ENCODE data around the gene CHST9. TPM values are rescaled to one million over a fixed set of nuclear protein-coding genes. Genes with fewer than 3 reads are reported as not detected.
"Not testable (repeated sequence)": the region's sequence is repeated elsewhere in the genome, so short reads cannot be mapped to it uniquely, and the experiment has no call there.

CHST9 gene
- total and polyA plus RNA-seq, 9 of the 15 experiments (the other 6 are each of a cell fraction or from before 2014, with no cell fraction given), result not detected

DNA sequence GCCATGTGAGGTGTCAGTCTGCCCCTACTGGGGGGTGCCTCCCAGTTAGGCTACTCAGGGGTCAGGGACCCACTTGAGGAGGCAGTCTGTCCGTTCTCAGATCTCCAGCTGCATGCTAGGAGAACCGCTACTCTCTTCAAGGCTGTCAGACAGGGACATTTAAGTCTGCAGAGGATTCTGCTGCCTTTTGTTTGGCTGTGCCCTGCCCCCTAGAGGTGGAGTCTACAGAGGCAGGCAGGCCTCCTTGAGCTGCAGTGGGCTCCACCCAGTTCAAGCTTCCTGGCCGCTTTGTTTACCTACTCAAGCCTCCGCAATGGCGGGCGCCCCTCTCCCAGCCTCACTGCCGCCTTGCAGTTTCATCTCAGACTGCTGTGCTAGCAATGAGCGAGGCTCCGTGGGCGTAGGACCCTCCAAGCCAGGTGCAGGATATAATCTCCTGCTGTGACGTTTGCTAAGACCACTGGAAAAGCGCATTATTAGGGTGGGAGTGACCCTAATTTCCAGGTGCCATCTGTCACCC lies 21.9 kb downstream of the CHST9 start:
- DNase-seq (ENCODE audit: extremely low read depth in 1 of 4, low spot score in 3 of 4); CTCF ChIA-PET (ENCODE audit: low intra/inter-chr PET ratio); H3K4me1 ChIP-seq (replicated peaks in 1 of 2; ENCODE audit: control insufficient read depth in 2 of 2, insufficient read depth in 2 of 2, low read length in 2 of 2); POLR2A ChIA-PET; H3K9me1 ChIP-seq (ENCODE audit: control insufficient read depth, insufficient read depth, low read length); H3K27ac ChIP-seq (ENCODE audit: extremely low read depth, low read depth, low read length); H4K20me1 ChIP-seq (replicated peaks; ENCODE audit: control insufficient read depth, insufficient read depth, low read length); H3K27me3 ChIP-seq (ENCODE audit: control insufficient read depth in 2 of 2, insufficient read depth in 2 of 2, low read length in 2 of 2); H3K79me2 ChIP-seq (ENCODE audit: control insufficient read depth, insufficient read depth, low read length); ATAC-seq; H2AFZ ChIP-seq (ENCODE audit: low read depth, low read length); H3K9me3 ChIP-seq (replicated peaks; ENCODE audit: control insufficient read depth, insufficient read depth, low read depth, low read length); BruUV-seq (replicated peaks); in situ Hi-C loops (cut with MboI); FAIRE-seq; H3K4me2 ChIP-seq (ENCODE audit: insufficient read depth, low read length); H3K4me3 ChIP-seq; H3K36me3 ChIP-seq (ENCODE audit: control insufficient read depth, insufficient read depth, low read length); intact Hi-C loops (cut with micrococcal nuclease); H3K9ac ChIP-seq (ENCODE audit: insufficient read depth in 1 of 2, low read depth in 2 of 2, low read length in 2 of 2): not testable (repeated sequence)
- WGBS (ENCODE audit: insufficient coverage, low coverage, missing lambda C conversion rate), result 1% methylated on average over 12 of the region's 12 CpGs

- POLR2A ChIA-PET; H3K4me3 ChIP-seq; H3K36me3 ChIP-seq (ENCODE audit: control insufficient read depth, insufficient read depth, low read length); BruUV-seq (replicated peaks); H3K4me2 ChIP-seq (ENCODE audit: insufficient read depth, low read length); H3K9me1 ChIP-seq (ENCODE audit: control insufficient read depth, insufficient read depth, low read length); in situ Hi-C loops (cut with MboI); H3K9me3 ChIP-seq (replicated peaks; ENCODE audit: control insufficient read depth, insufficient read depth, low read depth, low read length); H4K20me1 ChIP-seq (replicated peaks; ENCODE audit: control insufficient read depth, insufficient read depth, low read length); H2AFZ ChIP-seq (ENCODE audit: low read depth, low read length); H3K27me3 ChIP-seq (ENCODE audit: control insufficient read depth in 2 of 2, insufficient read depth in 2 of 2, low read length in 2 of 2); H3K79me2 ChIP-seq (ENCODE audit: control insufficient read depth, insufficient read depth, low read length); CTCF ChIA-PET (ENCODE audit: low intra/inter-chr PET ratio); DNase-seq (ENCODE audit: extremely low read depth in 1 of 4, low spot score in 3 of 4); H3K9ac ChIP-seq (ENCODE audit: insufficient read depth in 1 of 2, low read depth in 2 of 2, low read length in 2 of 2); intact Hi-C loops (cut with micrococcal nuclease); H3K4me1 ChIP-seq (replicated peaks in 1 of 2; ENCODE audit: control insufficient read depth in 2 of 2, insufficient read depth in 2 of 2, low read length in 2 of 2); H3K27ac ChIP-seq (ENCODE audit: extremely low read depth, low read depth, low read length); ATAC-seq; FAIRE-seq: not testable (repeated sequence)
- TF ChIP-seq CBX5 (IDR thresholded peaks at IDR 0.05; ENCODE audit: borderline replicate concordance, low read depth) (peak; percentile 73; the same call in 1 of the 2 replicates), KDM1A (IDR thresholded peaks at IDR 0.05) (0 out of 4 replicates have a peak, but pooled peaks of 1 of the 2 experiments have one; percentile 14), TSC22D4 (tag; IDR thresholded peaks at IDR 0.05) (0 out of 2 replicates have a peak, but pooled peaks have one; percentile 51), RBM25 (IDR thresholded peaks at IDR 0.05; ENCODE audit: low read depth, low read length, severe bottlenecking) (peak; percentile 94), ZNF146 (CRISPR knock-in tag; IDR thresholded peaks at IDR 0.05; ENCODE audit: unreplicated experiment) (peak; percentile 98)
- WGBS (ENCODE audit: insufficient coverage, low coverage, missing lambda C conversion rate), result 2% methylated on average over 5 of the region's 5 CpGs
Measured at GRCh38 chr18:27149240-27149639, 35.9 kb downstream of the CHST9 start.
